ENCODE results near the gene ADGRA1.

Gene ADGRA1

GRCh38 chr10:133177380-133178157 is 89.8 kb downstream of the ADGRA1 start:
- no peak overlapping the region for H3K27ac ChIP-seq (ENCODE audit: low read length)
- H3K9ac ChIP-seq (ENCODE audit: low read length) = no peak overlapping the region
- TF ChIP-seq, protein P1, sequence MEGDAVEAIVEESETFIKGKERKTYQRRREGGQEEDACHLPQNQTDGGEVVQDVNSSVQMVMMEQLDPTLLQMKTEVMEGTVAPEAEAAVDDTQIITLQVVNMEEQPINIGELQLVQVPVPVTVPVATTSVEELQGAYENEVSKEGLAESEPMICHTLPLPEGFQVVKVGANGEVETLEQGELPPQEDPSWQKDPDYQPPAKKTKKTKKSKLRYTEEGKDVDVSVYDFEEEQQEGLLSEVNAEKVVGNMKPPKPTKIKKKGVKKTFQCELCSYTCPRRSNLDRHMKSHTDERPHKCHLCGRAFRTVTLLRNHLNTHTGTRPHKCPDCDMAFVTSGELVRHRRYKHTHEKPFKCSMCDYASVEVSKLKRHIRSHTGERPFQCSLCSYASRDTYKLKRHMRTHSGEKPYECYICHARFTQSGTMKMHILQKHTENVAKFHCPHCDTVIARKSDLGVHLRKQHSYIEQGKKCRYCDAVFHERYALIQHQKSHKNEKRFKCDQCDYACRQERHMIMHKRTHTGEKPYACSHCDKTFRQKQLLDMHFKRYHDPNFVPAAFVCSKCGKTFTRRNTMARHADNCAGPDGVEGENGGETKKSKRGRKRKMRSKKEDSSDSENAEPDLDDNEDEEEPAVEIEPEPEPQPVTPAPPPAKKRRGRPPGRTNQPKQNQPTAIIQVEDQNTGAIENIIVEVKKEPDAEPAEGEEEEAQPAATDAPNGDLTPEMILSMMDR (IDR thresholded peaks at IDR 0.05; ENCODE audit: low read depth, low read length) = no peak
- no peak for TF ChIP-seq EZH2phosphoT487 (IDR thresholded peaks at IDR 0.05; ENCODE audit: low read depth)
- no peaks in the 10 kb centered on the region for H4K20me1 ChIP-seq (ENCODE audit: insufficient read depth, low read length)
- H3K36me3 ChIP-seq (replicated peaks; ENCODE audit: low read depth, low read length) = no peaks in the 10 kb centered on the region
- H2AFZ ChIP-seq (ENCODE audit: low read depth, low read length) = no peak overlapping the region
- H3K27me3 ChIP-seq (ENCODE audit: low read depth, low read length) = no peaks in the 10 kb centered on the region
- no peaks in the 10 kb centered on the region for H3K4me1 ChIP-seq (ENCODE audit: low read length)
- H3K79me2 ChIP-seq (ENCODE audit: low read length) = no peaks in the 10 kb centered on the region
- no peak overlapping the region for H3K4me2 ChIP-seq (ENCODE audit: low read length)
- H3K9me3 ChIP-seq (ENCODE audit: insufficient read depth, low read length) = no peaks in the 10 kb centered on the region
- no peak overlapping the region for H3K4me3 ChIP-seq (ENCODE audit: low read length)

DNA sequence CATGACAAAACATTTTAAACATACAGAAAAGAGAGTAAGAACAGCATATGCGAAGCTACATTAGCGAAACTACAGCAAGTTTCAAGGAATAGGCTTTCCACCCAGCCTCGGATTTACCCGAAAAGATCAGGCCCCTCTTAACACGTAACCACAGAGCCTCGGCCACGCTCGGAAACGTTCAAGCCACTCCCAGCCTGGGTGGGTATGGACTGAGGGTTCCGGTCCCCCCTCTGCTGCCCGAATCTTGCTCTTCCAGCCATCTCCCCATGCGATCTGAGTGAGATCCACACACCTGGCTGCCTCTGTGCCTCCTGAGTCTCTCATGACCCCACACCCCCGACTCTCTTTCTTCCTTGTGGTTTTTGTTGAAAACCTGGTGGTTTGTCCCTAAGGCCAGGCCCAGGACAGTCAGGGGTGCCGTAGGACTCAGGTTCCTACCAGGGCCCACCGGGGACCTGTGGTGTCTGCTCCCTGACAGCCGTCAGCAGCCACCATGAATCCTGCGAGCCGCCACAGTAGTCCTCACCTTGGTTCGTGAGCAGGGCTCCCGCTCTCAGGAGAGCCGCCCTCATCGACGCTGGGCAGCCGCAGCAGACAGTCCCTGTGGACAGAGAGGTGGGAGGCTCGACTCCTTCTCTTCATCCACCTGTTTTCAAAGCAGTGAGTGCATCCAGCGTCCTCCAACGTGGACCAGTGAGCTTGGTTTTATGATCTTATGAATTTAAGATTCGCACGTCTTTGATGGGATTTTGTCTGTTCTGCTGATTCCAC is 90.8 kb downstream of the ADGRA1 start:
- H3K4me1 ChIP-seq (ENCODE audit: low read length) = no peaks in the 10 kb centered on the region
- H3K27me3 ChIP-seq (ENCODE audit: low read depth, low read length) = no peaks in the 10 kb centered on the region
- no peak overlapping the region for H2AFZ ChIP-seq (ENCODE audit: low read depth, low read length)
- no peaks in the 10 kb centered on the region for H3K9me3 ChIP-seq (ENCODE audit: insufficient read depth, low read length)
- H3K4me3 ChIP-seq (ENCODE audit: low read length) = no peak overlapping the region
- H3K27ac ChIP-seq (ENCODE audit: low read length) = no peak overlapping the region
- H3K79me2 ChIP-seq (ENCODE audit: low read length) = no peaks in the 10 kb centered on the region
- H3K4me2 ChIP-seq (ENCODE audit: low read length) = no peak overlapping the region
- no peaks in the 10 kb centered on the region for H3K36me3 ChIP-seq (replicated peaks; ENCODE audit: low read depth, low read length)
- H4K20me1 ChIP-seq (ENCODE audit: insufficient read depth, low read length) = no peaks in the 10 kb centered on the region
- TF ChIP-seq EZH2phosphoT487 (IDR thresholded peaks at IDR 0.05; ENCODE audit: low read depth) = no peak
- TF ChIP-seq, protein P1 (IDR thresholded peaks at IDR 0.05; ENCODE audit: low read depth, low read length) = no peak
- H3K9ac ChIP-seq (ENCODE audit: low read length) = no peak overlapping the region

- H3K4me2 ChIP-seq (ENCODE audit: low read length) = no peak overlapping the region
- H3K9ac ChIP-seq (ENCODE audit: low read length) = no peak overlapping the region
- H3K79me2 ChIP-seq (ENCODE audit: low read length) = no peaks in the 10 kb centered on the region
- no peaks in the 10 kb centered on the region for H3K9me3 ChIP-seq (ENCODE audit: insufficient read depth, low read length)
- no peak overlapping the region for H3K27ac ChIP-seq (ENCODE audit: low read length)
- no peaks in the 10 kb centered on the region for H3K36me3 ChIP-seq (replicated peaks; ENCODE audit: low read depth, low read length)
- no peaks in the 10 kb centered on the region for H3K27me3 ChIP-seq (ENCODE audit: low read depth, low read length)
- H3K4me3 ChIP-seq (ENCODE audit: low read length) = no peak overlapping the region
- TF ChIP-seq EZH2phosphoT487 (IDR thresholded peaks at IDR 0.05; ENCODE audit: low read depth) = no peak
- TF ChIP-seq, protein P1 (IDR thresholded peaks at IDR 0.05; ENCODE audit: low read depth, low read length) = no peak
- no peaks in the 10 kb centered on the region for H3K4me1 ChIP-seq (ENCODE audit: low read length)
- no peak overlapping the region for H2AFZ ChIP-seq (ENCODE audit: low read depth, low read length)
- no peaks in the 10 kb centered on the region for H4K20me1 ChIP-seq (ENCODE audit: insufficient read depth, low read length)
These were observed 91.4 kb downstream of the ADGRA1 start for GRCh38 chr10:133179128-133179520.

- Histone ChIP-seq H3K9me3 (ENCODE audit: insufficient read depth, low read length) (no peaks in the 10 kb centered on the region), H3K4me2 (ENCODE audit: low read length) (no peak overlapping the region), H4K20me1 (ENCODE audit: insufficient read depth, low read length) (no peaks in the 10 kb centered on the region), H3K27me3 (ENCODE audit: low read depth, low read length) (no peaks in the 10 kb centered on the region), H3K36me3 (replicated peaks; ENCODE audit: low read depth, low read length) (no peaks in the 10 kb centered on the region), H3K4me3 (ENCODE audit: low read length) (no peak overlapping the region), H2AFZ (ENCODE audit: low read depth, low read length) (no peak overlapping the region), H3K27ac (ENCODE audit: low read length) (no peak overlapping the region), H3K9ac (ENCODE audit: low read length) (no peak overlapping the region), H3K79me2 (ENCODE audit: low read length) (no peaks in the 10 kb centered on the region), H3K4me1 (ENCODE audit: low read length) (no peaks in the 10 kb centered on the region)
- no peak for TF ChIP-seq EZH2phosphoT487 (IDR thresholded peaks at IDR 0.05; ENCODE audit: low read depth)
- TF ChIP-seq, protein P1 (IDR thresholded peaks at IDR 0.05; ENCODE audit: low read depth, low read length) = no peak
These were observed 91.9 kb downstream of the ADGRA1 start for GRCh38 chr10:133179651-133180050.
